UCSD-AML1 (cell line): ENCODE measurements around the gene STPG2.

Experiments
- DNase-seq: peaks from one replicate; lab custom pipeline; 2025; ENCODE audit not compliant: unreplicated experiment; lab: John Stamatoyannopoulos, UW

The STPG2 gene

DNA sequence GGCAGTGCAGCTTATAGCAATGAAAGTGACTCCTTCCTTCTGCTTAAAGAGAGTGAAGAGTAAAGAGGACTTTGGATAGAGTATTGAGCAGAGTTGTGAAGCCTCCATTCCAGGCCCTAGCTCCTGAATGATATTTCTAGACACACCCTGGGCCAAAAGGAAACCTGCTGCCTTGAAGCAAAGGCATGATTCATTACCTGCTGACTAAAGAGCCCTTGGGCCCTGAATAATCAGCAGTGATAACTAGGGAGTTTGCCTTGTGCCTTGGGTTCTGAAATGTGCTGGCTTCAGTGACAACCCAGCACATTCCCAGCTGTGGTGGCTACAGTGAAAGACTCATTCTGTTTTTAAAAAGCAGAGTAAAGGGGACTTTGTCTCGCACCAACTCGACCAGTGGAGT, 49.2 kb downstream of the STPG2 start:
- no peak for DNase-seq

DNA sequence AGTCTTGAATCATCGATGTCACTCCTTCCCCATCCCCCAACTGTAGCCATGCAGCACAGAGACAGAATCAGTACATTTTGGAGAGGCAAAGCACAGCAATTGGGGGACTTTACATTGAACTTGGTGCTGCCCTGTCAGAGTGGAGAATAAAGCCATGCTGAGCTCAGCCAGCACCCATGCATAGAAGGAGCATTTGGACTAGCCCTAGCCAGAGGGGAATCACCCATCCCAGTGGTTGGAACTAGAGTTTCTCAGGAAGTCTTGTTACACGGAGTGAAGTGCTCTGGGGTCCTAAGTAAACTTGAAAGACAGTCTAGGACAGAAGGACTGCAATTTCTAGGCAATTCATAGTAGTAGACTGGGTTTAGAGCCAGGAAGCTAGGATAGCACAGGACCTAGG, 49.6 kb downstream of the STPG2 start:
- DNase-seq = no peak

DNA sequence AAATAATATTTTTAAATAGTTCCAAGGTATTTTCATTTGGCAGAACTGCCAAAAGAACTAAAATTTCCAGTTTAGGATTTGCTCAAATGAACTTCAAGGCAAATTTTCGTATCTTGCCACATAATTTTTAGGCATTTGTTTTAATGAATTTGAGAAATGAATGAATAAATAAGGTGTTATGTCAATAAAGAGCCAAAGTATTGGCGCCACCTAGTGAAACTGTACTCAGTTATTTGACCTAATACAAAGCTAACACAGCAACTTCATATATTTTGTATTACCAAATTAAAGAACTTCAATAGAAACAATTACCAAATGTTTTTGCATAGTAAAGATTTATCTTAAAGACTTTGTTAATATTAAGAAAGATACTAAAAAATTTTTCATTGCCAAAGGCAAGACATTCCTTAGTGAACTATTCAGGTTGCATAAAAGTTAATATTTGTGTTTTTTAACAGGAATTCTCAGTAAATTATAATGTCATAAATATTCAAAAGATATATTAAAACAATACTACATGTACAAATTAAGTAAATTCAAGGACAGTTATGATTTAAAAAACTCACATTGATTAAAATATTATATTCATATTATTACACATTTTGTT, 50.3 kb downstream of the STPG2 start:
- no peak for DNase-seq

DNA sequence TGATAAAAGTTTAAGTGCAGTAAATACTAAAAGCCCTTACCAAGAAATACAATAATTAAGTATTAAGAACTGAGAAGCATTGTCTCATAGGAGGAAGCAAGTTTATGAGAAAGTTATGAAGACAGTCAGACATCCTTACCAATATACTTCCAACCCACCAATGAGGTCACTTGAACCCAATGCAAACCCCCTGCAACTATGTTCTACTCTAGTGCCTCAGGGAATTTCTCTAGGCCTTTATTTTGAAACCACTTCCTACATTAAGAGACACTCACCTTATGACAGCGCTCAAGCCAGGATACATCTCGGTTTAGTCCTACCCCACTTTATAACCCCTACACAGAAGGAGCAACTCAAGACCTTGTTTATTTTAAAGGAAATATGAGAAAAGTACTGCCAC, 61.3 kb downstream of the STPG2 start:
- DNase-seq = no peak

DNA sequence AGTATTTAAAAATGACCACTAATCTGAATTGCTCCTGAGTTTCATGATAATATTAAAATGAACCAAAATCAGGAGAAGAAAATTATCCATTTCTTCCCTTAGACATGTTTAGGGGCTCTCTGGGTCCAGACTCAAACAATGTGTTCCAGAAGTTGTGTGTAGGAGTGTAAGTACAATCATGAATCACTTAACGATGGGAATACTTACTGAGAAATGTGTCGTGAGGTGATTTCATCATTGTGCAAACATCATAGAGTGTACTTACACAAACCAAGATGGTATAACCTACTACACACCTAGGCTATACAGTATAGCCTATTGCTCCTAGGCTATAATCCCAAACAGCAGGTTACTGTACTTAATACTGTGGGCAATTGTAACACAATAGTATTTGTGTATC, 74.8 kb downstream of the STPG2 start:
- DNase-seq = no peak

DNA sequence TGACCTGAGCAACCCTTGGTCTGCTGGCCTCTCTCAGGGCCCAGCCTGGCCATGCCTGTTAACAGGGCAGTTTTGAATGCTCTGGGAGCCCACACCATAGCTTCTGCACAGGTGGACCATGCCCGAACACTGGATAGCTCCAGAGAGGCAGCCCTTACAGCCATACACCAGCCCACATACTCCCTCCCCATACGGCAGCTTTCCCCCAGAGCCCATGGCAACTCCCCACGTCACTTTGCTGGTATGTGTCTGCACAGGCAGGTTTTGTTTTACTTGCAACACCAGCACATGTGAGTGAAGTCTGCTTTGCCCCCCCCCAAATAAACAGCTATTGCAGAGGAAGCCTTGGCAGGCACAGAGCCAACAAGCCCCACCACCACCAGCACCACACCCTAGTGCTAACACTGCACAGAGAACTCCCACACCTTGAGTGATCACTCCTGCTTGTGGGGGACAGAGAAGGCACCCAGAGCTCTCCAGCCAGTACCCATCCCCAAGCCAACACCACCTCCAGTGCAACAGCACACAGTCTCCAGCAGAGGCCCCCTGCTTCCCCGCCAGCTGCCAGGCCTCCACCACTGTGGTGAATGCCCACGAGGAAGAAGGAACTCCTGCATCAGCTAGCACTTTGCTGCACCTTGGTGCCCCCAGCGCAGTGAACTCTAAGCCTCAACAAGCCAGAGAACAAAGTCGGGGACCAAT, 87.3 kb downstream of the STPG2 start:
- no peak for DNase-seq

DNA sequence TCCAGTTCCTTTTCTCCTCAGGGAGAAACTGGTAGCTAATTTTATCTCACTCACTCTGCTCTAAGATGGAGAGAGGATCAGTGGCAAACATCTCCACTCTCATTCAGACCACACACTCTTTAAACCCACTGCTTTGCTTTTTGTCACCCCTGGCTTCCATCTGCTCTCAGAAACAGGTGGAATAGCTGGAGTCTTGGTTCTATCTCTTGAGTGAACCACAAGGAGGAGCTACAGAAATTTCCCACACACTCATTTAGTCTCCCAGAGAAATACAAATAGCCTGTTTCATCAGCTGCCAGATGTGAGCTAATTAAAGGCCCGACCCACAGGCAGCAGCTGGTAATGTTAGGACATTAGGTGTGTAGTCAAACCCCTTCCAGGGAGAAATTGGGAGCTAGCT, 96.6 kb downstream of the STPG2 start:
- DNase-seq = no peak

DNA sequence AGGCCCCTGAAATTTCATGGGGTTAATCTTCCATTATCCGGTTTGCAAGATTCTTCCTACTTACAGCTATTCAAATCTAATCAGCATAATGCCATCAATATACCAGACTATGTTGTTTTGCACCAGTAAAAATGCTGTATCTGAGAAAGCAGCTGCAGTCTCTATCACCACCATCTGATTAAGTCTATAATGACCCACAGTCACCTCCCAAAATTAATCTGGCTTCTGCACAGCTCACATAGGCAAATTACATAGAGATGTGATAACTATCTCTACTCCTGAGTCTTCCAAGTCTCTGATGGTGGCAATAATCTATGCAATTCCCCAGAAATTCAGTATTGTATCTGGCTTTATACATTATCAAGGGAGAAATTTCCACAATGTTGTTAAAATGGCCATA, 113.2 kb downstream of the STPG2 start:
- no peak for DNase-seq

DNA sequence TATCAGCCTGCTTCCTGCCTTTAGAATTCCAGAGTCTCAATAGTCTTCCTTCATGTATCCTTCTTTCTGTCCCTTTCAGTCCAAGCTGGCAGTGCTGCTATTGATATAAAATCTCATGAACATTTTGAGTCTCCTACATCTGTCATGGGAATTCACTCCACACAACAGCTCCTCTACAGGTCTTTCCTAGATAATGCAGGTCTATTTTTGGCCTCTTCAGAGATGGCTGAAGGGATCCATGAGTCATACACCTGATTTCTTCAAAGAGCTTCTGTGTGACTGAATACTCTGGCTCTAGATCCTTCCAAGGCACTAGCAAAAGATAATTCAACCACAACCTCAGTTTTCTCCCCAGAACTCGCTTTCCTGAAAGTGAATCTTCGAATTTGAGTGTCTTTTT, 115.4 kb downstream of the STPG2 start:
- DNase-seq = no peak

DNA sequence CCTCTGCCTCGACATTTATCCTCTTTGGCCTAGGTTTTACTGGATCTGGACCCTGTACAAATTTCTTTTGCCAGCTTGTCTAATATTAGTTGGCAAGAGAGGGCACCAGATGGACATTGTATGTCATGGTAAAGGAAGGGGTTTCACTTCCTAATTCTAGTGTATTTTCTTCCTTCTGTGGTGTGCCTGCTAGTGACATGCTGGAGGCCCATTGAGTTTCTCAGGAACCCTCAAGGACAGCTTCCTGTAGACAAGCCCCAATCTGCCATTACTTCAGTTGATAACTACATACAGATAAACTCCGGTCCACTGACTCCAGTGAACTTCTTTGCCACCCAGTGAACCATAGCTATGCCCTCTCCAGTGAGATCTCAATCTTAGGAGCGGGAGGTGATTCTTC, 116.9 kb downstream of the STPG2 start:
- DNase-seq = no peak

DNA sequence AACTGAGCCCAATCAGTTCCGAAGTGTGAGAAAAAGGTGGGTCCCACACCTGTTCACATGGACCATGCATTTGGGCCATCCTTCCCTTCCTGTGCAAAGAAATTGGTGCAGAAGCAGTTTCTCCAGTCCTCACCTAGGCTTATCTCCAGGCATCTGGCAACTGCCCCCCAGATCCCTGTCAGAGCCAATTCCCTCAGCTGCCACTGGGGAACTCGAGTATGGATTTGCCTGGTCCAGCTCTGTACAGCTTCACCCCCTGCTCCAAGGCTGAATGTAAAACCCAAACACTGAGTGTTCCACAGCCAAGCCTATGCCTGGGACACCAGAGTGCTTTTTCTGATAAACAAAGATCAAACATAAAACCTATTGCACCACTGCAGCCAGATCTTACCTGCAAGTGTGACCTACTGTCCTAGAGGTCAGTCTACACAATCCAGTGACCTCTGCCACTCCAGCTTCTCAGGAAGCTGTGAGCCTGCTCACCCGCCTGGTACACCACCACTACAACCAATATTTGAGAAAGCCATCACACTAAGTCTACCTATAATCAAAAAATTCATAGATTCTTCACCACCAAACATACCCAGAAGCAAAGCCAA, 136.4 kb downstream of the STPG2 start:
- no peak for DNase-seq

DNA sequence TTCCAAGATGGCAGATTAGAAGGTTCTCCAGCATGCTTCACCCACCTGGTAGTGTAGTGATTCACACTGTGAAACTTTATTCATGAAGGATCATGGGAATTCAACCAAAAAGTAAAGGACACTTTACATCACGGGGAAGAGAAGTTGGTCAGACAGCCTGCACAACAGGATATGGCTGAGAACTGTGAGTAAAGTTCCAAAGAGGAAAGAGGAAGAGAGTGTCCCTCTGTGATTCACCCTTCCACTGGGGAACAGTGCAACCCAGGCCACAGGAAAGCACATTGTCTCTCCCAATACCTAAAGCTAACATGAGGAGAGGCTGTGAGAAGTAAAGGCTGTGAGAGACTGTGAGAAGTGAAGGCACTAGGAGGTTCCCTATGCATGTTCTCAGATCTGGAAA, 137.2 kb downstream of the STPG2 start:
- no peak for DNase-seq

DNA sequence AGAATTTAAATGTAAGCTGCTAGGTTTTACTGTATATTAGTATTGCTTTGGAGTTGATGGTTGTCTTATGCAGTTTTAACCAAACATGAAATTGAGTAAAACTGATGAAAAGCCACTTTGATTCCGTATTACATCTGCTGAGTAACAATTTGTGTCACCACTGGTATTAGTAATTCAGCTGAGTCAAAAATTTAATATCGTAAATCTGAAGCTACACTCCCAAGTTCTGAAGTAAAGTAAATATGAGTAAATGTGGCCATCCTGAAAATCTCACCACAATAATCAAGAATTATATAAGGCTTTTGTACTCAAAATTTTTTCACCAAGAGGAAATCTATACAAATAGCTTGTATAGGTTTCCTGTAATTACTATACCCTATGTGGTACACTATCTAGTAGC, 142.3 kb downstream of the STPG2 start:
- DNase-seq = no peak

DNA sequence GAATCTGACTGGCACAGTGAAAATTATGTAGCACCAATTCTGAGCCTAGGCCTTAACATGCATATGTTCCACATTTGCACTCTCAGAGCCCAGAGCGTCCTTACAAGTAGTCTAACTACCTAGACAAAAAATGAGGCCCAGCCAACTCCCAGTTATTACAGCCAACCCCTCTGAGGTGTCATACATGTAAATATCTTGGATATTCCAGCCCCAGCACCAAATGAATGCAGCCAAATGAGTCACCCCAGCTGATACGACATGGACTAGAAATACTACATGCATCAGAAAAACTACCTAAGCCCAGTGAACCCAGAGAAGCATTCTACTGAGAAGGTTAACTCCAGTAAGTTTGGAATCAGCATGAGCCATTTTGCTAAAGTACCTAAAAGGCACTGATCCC, 145.1 kb downstream of the STPG2 start:
- DNase-seq = no peak

DNA sequence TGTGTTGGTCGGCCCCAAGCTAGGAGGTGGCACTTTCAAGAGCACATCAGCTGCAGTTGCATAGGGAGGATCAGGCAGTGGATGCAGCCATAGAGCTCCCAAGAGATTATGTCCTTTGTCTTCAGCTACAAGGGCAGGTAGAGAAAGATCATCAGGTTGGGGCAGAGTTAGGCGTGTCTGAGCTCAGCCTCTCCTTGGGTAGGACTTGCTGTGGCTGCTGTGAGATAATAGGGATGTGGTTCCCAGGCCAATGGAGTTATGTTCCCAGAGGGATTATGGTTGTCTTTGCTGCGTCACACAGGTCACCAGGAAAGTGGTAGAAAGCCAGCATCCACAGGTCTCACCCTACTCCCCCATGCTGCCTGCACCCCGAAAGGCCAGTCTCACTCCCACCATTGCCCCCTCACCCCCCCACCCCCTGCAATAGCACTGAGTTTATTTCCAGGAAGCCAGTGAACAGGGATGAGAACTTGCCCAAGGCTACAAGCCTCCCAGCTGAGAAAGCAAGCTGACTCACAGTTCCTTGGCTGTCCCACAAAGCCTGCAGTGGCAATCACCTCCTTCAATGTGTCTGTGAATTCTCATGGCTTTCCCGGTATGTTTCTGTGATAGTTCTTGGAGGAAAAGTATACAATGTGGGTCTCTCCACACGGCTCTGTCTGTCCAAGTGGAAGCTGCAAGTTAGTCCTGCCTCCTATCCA, 148.4 kb downstream of the STPG2 start:
- DNase-seq = no peak

DNA sequence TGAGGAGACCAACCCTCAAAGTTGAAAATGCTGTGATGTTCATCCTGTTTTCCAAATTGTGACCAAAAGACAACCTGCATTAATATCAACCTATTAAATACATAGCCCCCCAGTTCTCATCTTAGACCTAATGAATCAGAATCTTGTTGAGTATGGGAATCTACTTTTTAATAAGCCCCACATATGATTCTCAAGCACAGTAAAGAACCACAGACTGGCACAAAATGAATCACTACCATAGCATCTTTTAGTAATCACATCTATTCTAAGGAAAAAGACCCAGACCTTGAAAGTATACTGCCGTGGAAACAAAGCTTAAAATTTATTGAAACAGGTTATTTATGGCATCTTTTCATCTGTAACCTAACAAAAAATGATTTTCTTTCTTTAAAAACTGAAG, 152.9 kb downstream of the STPG2 start:
- DNase-seq = no peak

DNA sequence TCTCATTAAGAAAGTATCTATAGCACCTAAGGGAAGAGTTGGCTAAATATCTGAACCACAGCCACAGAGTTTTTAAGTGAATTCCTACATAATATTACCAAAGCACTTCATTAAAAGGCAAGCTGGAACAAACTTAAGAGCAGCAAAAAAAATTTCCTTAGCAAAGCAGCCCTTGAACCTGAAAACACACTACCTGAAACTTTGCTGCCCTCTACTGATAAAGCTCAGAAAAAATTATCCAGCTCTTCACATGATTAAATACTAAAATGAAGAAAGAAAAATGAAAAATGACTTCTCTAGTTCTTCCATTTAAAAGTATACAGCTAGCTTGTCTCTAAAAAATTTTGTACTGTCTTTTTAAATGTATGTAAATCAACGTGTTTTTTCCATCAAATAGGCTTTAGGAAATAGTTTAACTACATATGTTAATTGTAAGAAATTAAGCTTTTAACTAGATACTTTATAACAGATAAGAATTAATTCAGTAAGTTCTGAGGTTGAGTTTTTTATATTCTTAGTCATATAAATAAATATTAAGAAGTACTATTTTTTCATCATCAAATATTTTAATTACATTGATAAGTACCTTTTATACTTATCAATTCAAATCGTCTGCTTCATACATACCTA, 156.1 kb downstream of the STPG2 start:
- no peak for DNase-seq

DNA sequence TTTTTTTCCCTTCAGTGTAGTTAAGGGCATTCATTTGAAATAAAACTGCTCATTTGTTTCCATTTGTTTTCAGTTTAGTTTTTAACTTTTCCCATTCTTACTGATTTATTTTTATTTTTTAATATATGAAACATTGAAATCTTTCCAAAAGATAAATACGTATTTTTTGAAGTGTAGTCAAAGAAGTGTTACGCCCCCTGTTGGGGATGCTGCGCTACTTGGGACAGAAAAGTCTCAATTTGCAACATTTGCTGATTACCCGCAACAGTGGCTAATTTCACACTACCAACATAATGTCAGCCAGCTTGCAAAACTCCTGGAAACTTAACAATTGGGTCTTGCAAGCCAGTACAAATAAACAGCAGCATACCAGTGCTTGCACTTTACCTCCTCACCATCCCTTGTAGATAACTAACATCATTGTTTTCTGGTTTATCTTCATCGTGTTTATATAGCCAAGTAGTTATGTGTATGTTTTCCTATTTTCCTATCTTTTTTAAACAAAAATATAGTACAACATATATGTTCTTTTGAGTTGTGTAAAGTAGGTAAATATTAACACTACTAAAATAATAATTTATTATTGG, 158.6 kb downstream of the STPG2 start:
- DNase-seq = no peak

DNA sequence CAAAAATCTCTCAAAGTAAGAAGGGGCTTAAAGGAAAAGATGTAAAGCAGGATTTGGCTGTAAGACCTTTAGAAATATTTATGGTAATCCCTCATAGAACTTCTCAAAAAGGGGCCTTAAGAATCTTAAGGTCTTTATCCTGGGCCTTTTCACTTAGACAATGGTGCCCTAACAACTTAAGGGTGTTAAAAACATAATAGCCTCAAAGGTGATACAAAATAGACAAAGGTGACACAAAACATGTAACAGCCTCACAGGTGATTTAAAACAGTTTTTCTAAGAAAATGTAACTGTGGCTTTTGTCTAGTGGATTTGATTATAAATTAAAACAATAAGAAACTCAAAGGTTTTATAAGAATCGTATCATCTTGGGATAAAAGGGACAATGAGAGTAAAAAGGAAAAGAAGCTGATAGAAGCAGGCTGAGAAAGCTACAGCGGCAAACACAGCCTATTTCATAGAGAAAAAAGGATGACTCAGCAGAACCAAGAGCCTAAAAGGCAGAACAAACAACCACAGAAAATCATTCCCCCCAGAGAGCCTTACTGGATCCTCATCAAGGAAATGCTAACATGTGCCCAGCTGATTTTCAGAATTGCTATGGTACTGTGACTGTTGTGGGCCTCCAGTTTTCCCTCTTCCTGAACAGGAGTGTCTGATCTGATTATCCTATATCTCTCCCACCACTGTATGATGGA, 164.3 kb downstream of the STPG2 start:
- DNase-seq = no peak

DNA sequence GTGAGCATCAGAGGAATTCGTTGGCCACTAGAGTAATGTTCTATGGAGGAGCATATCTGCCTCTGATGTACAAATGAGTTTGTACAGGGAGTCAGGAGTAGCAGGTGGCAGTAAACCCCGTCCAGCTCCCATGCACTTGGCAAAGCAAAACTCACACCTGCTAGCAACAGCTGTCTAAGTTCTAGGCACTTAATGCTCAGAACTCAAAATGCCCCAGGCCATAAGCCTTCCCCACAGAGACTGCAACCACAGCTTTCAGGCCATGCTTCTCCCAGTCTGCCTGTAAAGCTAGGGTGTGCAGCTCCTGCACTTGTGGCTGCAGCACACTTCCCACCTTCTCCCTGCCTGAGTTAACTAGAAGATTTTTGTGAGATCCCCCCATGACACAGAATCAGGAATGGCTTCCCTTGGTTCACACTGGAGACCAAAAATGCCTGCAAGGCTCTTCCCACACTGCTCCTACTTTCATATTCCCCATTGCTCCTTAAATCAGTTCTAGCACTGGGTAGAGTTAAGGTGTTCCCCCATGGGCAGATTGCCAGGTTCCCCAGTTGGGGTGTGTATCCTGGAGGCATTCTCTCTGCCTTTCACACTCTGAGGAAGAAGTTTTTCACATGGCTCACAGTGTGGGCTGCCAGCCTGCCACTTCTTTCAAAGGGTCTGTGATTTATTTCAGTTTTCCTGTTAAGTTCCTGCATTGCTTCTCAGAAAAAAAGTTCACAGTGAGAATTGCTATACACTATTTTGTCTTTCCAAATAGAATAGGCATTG, 189.9 kb downstream of the STPG2 start:
- no peak for DNase-seq
